Activated naive CD4-positive, alpha-beta T cell (primary cell): ENCODE results near the gene KPNB1.

Experiments used
- DNase-seq, 4 experiments: peaks; one replicate each; lab custom pipeline; 2025; lab: John Stamatoyannopoulos, UW

KPNB1 gene

GRCh38 chr17:47636273-47637030 is 13.3 kb upstream of the KPNB1 start:
- no peak for DNase-seq

- no peak for DNase-seq
Observed at GRCh38 chr17:47638903-47639302, 10.8 kb upstream of the KPNB1 start.

- DNase-seq = no peak
Observed at GRCh38 chr17:47640076-47640475, 9.6 kb upstream of the KPNB1 start.

DNA sequence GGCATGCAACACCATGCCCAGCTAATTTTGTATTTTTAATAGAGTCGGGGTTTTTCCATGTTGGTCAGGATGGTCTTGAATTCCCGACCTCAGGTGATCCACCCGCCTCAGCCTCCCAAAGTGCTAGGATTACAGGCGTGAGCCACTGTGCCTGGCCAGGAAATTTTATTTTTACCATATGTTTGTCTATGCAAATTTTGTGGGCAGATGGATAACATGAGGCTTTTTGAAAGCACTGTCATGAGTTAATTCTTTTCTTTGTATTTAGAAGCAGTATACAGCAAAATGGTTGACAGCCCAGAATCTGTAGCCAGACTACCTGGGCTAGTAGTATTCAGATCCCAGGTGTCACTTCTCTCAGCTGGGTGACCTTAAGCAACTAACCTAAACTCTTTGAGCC is 8.5 kb upstream of the KPNB1 start:
- DNase-seq = no peak

- DNase-seq = no peak
Observed at GRCh38 chr17:47643116-47643515, 6.6 kb upstream of the KPNB1 start.

GRCh38 chr17:47644324-47644723 is 5.4 kb upstream of the KPNB1 start:
- no peak for DNase-seq

DNA sequence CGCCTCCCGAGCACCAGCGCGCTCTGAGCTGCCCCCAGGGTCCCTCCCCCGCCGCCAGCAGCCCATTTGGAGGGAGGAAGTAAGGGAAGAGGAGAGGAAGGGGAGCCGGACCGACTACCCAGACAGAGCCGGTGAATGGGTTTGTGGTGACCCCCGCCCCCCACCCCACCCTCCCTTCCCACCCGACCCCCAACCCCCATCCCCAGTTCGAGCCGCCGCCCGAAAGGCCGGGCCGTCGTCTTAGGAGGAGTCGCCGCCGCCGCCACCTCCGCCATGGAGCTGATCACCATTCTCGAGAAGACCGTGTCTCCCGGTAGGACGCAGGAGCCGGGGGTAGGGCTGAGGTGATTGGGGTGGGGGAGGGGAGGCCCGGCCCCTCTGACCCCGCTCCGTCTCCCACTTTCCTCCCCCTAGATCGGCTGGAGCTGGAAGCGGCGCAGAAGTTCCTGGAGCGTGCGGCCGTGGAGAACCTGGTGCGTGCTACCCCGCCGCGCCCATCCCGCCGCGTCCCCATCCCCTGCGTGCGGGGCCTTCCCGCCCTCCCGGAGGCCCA is 329 bp downstream of the KPNB1 start:
- peak in 3 of 4 experiments; percentile 59 to 72 (median 65) for DNase-seq

DNA sequence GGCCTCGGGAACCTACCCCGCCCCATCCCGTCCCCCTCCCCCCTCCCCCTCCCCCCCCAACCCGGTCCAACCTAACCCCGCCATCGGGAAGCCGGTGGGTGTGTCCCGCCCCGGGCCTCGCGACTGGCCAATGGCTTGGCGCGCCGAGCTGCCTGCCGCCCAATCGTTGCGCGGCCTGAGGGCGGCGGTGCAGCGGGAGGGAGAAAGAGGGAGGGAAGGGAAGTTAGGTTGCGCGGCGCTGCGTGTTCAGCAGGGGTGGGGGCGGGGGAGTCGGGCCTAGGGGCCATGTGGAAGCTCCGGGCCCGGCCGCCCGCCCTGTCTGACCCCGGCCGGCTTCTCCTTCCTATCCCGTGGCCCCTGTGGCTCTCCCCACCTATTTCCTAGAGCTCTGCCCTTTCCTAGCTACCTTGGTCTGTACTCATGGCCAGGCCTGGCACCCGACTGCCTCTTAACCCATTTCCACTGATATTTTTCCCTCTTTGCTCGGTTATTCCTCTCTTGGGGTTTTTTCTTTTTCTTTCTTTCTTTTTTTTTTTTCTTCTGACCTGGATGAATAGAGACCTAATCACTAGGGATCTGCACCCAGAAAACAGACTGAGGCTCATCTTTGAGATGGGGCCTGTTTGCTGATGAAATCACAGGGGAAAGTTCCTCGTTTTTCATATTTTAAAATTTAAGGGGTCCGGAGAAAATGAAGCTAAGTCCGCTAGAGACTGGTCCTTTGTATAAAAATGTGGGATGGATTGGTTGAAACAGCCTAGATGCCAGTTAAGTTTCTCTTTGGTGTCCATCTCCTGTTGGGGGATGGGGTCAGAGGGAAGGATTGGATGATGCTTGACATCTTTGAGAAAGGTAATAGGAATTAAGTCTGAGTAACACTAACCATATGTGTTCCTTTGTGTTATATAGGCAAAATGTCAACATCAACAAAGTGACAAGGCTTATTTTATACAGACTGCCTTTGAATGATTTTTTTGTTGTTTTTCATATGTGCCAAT is 1.1 kb downstream of the KPNB1 start:
- DNase-seq = peak; percentile 77 to 88 (median 84)

DNA sequence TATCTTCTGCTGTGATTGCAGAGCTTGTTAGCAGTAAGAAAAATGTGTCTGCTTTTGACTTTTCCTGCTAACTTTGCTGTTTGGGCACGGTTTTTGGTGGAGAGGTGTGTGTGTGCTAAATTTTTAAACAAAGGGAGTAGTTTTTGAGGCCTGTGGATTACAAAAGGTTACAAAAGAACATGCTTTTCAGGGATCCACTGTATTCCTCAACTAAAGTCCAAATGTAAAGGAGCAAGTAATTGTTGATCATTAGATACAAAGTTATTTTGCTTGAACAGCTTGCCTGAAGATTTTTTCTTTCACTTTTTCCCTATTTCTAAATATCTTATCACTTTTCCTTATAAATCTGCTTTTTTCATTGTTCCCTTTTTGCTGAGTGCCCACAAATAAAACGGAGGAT is 2.0 kb downstream of the KPNB1 start:
- DNase-seq = no peak

DNA sequence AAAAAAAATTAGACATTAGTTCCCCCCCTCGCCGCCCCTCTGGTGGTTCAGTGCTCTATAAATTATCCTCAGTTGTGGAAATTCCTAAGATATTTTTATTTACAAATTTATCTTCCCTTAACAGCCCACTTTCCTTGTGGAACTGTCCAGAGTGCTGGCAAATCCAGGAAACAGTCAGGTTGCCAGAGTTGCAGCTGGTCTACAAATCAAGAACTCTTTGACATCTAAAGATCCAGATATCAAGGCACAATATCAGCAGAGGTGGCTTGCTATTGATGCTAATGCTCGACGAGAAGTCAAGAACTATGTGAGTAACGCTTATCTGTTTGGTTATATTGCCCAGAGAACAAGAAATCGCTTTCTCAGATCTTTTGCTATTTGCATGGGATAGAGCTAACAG is 2.9 kb downstream of the KPNB1 start:
- DNase-seq = no peak

DNA sequence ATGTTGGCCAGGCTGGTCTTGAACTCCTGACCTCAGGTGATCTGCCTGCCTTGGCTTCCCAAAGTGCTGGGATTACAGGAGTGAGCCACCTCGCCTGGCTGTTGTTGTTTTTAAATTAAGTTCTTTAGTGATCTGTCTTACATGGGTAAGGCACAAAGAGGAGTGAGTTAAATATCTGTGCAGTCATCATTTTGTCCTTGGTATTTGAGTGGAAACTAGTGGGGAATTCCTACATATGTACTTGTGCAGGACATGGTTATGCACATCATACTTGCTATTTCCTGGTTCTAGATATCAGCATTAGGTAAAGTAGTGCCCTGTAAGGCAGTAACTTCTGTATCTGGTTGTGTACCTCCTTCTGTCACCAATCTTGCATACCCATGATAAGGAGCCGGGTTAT is 3.7 kb downstream of the KPNB1 start:
- DNase-seq = no peak

DNA sequence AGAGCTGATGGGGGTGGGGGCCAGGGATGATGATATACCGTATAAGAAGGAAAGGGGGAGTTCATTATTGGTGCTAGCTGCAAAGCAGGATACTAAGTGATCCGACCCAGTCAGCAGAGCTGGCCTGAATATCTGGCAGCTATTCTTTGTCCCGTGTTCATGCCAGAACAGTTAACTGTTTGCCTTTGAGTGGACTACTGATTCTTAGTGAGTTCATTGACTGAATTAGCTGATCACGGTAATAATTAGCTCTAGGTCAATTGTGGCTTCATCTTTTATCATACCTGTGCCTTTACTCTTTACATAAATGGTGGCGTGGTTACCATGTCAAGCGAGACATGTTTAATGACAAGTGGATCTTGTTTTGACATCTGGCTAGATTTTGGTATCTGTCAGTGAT is 5.3 kb downstream of the KPNB1 start:
- DNase-seq = no peak

GRCh38 chr17:47660064-47660492 is 10.4 kb downstream of the KPNB1 start:
- DNase-seq = no peak

DNA sequence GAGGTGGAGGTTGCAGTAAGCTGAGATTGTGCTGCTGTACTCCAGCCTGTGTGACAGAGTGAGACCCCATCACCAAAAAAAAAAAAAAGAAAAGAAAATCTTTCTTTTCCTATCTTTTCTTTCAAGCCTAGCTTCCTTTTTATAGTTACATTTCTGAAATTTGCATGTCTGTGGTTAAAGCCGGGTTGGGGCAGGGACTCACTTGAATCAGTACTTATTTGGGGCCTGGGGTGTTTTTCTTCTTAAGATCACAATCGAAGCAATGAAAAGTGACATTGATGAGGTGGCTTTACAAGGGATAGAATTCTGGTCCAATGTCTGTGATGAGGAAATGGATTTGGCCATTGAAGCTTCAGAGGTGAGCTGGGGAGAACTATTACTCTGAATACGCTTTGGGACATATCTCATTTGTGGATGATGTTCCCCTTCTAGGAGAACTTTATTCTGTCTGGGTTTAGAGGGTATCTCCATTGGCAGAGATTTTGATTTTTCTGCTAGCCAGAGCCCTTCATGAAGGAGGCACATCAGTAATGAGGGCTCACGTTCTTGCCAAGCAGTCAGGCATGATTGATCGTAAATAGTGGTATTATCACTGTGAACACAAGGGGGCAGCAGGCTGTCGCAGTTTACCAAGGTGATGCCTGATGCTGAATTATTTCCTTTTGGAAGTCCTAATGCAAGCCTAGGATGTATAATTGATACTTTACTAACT is 14.3 kb downstream of the KPNB1 start:
- peak in 3 of 4 experiments; percentile 19 to 30 (median 26) for DNase-seq

GRCh38 chr17:47664624-47664941 is 14.9 kb downstream of the KPNB1 start:
- DNase-seq = no peak

DNA sequence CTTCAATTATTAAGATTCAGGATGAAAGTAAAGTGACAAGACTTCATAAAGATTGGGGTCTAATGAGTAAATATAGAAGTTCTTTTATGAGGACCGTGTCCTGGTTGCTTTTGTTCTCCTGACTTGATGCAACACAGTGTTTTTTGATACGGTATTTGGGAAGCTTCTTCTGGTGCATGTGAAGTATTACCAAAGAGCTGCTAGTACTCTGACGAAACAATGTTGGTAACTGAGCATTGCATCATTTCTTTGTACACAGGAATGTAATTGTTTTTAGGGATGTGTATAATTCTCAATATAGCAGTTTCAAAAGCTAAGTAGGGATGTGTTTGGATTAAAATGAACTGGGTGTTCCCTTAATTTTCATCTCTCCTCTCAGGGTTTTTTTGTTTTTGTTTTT is 15.9 kb downstream of the KPNB1 start:
- DNase-seq = no peak

GRCh38 chr17:47669081-47669480 is 19.4 kb downstream of the KPNB1 start:
- no peak for DNase-seq

DNA sequence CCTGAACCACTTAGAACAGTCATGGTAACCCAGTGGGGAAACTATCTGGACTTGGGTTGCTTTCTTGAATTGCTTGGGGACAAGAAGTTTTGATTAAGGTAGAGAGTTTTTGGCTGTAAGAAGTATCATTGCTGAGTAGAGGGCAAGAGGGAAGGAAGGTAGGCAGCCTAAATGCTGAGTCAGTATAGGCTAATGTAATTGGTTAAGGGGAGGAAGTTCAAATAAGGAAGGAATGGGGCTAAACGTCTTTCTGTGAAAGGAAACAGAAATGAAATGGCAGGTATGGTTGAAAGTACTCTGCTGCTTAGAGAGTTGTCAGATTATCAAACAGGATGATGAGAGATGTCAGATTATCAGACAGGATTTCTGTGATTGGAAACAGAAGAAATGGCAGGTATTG is 20.3 kb downstream of the KPNB1 start:
- no peak for DNase-seq

DNA sequence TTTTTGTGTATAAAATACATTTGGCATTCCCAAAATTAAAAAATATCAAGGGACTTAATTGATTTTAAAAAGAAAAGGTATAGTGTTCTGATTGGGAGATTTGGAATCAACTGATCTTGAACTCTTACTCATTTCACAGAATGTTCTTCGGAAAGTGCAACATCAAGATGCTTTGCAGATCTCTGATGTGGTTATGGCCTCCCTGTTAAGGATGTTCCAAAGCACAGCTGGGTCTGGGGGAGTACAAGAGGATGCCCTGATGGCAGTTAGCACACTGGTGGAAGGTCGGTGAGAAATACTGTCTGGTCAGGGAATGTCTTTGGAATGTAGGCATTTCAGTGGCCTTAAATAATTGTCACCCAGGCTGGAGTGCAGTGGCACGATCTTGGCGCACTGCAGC is 24.8 kb downstream of the KPNB1 start:
- DNase-seq = no peak

DNA sequence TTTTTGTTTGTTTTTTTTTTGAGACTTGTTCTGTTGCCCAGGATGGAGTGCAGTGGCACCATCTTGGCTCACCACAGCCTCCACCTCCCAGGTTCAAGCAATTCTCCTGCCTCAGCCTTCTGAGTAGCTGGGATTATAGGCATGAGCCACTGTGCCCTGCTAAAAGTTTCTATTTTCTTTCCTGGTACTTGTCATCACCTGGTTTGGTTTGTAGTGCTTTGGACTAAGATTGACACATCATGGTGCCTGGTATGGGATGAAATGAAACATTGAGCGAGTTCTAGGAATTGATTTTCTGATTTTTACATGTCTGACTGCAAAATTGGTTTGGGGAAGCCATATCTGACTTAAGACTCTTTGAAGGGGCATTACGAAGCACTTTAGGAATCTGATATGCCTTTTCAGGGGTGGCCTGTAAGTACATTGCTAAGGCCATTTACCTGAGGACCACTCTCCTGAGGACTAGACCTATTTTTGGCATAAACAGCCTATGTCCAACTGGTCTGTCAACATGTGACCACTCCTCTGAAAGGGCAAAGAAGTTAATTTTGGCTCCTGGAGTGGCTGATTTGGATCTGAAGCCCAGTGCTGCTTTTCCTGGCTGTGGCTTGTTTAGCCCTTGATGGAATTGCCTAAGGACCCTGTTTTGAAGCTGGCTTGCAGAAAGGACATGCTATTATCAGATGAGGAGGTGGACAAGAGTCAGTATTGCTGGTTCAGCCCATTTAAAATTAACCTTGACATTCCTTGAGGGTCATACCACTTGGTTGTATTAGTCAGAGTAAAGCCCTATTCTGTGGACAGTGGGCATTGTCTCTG is 25.9 kb downstream of the KPNB1 start:
- DNase-seq = no peak

GRCh38 chr17:47676199-47676472 is 26.4 kb downstream of the KPNB1 start:
- no peak for DNase-seq
